ENCODE data around the gene SLC9A9. TPM values are rescaled to one million over a fixed set of nuclear protein-coding genes. Genes with fewer than 3 reads are reported as not detected.

SLC9A9 gene
- polyA plus RNA-seq, 1 donor (not counting 4 experiments of a cell fraction or from before 2014, with no cell fraction given), result 5.2 TPM

GRCh38 chr3:143237077-143237627 is 611.1 kb downstream of the SLC9A9 start:
- Histone ChIP-seq H2AFZ (ENCODE audit: control insufficient read depth, low read length) (no peak overlapping the region), H3K36me3 (ENCODE audit: control insufficient read depth in 2 of 2, extremely low read depth in 1 of 2, insufficient read depth in 2 of 2, low read length in 2 of 2) (no peaks in the 10 kb centered on the region), H3K27me3 (ENCODE audit: control insufficient read depth, extremely low read depth, insufficient read depth, low read length) (peaks cover 4% of the 10 kb centered on the region), H3K4me3 (ENCODE audit: control insufficient read depth in 2 of 3, extremely low read depth in 1 of 3, insufficient read depth in 2 of 3, low read depth in 1 of 3, low read length in 3 of 3) (no peak overlapping the region), H3K27ac (ENCODE audit: control insufficient read depth, insufficient read depth, low read length) (no peak overlapping the region), H3K4me2 (ENCODE audit: control insufficient read depth, extremely low read depth, insufficient read depth, low read depth, low read length) (no peak overlapping the region), H3K4me1 (ENCODE audit: control insufficient read depth, extremely low read depth, insufficient read depth, low read length) (no peaks in the 10 kb centered on the region), H3K79me2 (ENCODE audit: control insufficient read depth, insufficient read depth, low read length) (no peaks in the 10 kb centered on the region), H4K20me1 (ENCODE audit: control insufficient read depth, extremely low read depth, insufficient read depth, low read length) (no peaks in the 10 kb centered on the region), H3K9me1 (ENCODE audit: control insufficient read depth, extremely low read depth, insufficient read depth, low read length) (no peaks in the 10 kb centered on the region), H3K9ac (ENCODE audit: control insufficient read depth, extremely low read depth, insufficient read depth, low read length) (no peak overlapping the region), H3K9me3 (ENCODE audit: control insufficient read depth, low read depth, low read length) (no peaks in the 10 kb centered on the region)
- no peak for FAIRE-seq
- TF ChIP-seq EZH2 (IDR thresholded peaks at IDR 0.05; ENCODE audit: low read length), result no peak
- TF ChIP-seq, protein P1, sequence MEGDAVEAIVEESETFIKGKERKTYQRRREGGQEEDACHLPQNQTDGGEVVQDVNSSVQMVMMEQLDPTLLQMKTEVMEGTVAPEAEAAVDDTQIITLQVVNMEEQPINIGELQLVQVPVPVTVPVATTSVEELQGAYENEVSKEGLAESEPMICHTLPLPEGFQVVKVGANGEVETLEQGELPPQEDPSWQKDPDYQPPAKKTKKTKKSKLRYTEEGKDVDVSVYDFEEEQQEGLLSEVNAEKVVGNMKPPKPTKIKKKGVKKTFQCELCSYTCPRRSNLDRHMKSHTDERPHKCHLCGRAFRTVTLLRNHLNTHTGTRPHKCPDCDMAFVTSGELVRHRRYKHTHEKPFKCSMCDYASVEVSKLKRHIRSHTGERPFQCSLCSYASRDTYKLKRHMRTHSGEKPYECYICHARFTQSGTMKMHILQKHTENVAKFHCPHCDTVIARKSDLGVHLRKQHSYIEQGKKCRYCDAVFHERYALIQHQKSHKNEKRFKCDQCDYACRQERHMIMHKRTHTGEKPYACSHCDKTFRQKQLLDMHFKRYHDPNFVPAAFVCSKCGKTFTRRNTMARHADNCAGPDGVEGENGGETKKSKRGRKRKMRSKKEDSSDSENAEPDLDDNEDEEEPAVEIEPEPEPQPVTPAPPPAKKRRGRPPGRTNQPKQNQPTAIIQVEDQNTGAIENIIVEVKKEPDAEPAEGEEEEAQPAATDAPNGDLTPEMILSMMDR (optimal IDR thresholded peaks at IDR 0.05 in 1 of 3, IDR thresholded peaks at IDR 0.05 in 1 of 3, conservative IDR thresholded peaks at IDR 0.05 in 1 of 3; ENCODE audit: extremely low read depth in 1 of 3, insufficient read depth in 2 of 3, low read length in 3 of 3), result no peak
- DNase-seq (ENCODE audit: low read depth, low spot score), result no peak
- dilution Hi-C loops (cut with MboI; ENCODE audit: extremely low pct_ligation_motif_present, low sequenced_read_pairs), result no loop called here

DNA sequence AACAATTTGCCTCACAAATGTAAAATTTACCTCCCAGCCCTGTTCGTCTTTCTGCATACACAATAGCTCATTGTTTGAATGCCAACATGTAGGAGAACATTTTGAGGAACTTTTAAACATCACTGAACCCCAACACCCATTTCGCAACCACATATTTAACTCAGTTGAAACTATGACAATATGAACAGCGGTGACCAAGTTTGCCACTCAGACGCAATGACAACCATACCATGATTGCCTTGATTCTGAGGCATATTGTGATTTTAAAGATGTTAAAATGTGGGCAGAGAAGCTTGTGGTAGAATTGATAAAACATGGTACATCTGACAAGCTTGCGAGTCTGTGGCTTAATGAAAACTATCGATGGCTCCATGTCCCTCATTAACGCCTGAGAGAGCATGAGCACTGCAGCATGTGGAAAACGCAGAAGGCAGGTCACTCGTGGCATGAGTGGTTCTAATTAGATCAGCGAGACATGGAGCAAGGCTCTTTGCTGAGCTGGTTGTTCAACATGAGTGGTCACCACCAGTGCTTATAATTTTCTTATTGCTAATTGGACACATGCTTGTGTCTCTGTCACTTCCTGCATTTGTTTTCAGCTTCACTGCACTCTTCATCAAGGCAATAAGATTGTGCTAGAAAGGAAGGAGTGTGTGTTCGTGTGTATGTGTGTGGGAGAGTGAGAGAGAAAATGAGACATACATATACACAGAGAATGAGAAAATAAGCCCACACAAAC is 611.9 kb downstream of the SLC9A9 start:
- TF ChIP-seq EZH2 (IDR thresholded peaks at IDR 0.05; ENCODE audit: low read length), result no peak
- TF ChIP-seq, protein P1 (optimal IDR thresholded peaks at IDR 0.05 in 1 of 3, IDR thresholded peaks at IDR 0.05 in 1 of 3, conservative IDR thresholded peaks at IDR 0.05 in 1 of 3; ENCODE audit: extremely low read depth in 1 of 3, insufficient read depth in 2 of 3, low read length in 3 of 3), result no peak
- H3K27me3 ChIP-seq (ENCODE audit: control insufficient read depth, extremely low read depth, insufficient read depth, low read length), result peaks cover 4% of the 10 kb centered on the region
- dilution Hi-C loops (cut with MboI; ENCODE audit: extremely low pct_ligation_motif_present, low sequenced_read_pairs), result no loop called here
- no peak for DNase-seq (ENCODE audit: low read depth, low spot score)
- H3K9ac ChIP-seq (ENCODE audit: control insufficient read depth, extremely low read depth, insufficient read depth, low read length), result no peak overlapping the region
- H3K4me1 ChIP-seq (ENCODE audit: control insufficient read depth, extremely low read depth, insufficient read depth, low read length), result no peaks in the 10 kb centered on the region
- no peak for FAIRE-seq
- no peak overlapping the region for H3K4me3 ChIP-seq (ENCODE audit: control insufficient read depth in 2 of 3, extremely low read depth in 1 of 3, insufficient read depth in 2 of 3, low read depth in 1 of 3, low read length in 3 of 3)
- H3K9me1 ChIP-seq (ENCODE audit: control insufficient read depth, extremely low read depth, insufficient read depth, low read length), result no peaks in the 10 kb centered on the region
- no peaks in the 10 kb centered on the region for H3K79me2 ChIP-seq (ENCODE audit: control insufficient read depth, insufficient read depth, low read length)
- H3K27ac ChIP-seq (ENCODE audit: control insufficient read depth, insufficient read depth, low read length), result no peak overlapping the region
- H3K4me2 ChIP-seq (ENCODE audit: control insufficient read depth, extremely low read depth, insufficient read depth, low read depth, low read length), result no peak overlapping the region
- H2AFZ ChIP-seq (ENCODE audit: control insufficient read depth, low read length), result no peak overlapping the region
- H3K9me3 ChIP-seq (ENCODE audit: control insufficient read depth, low read depth, low read length), result no peaks in the 10 kb centered on the region
- no peaks in the 10 kb centered on the region for H4K20me1 ChIP-seq (ENCODE audit: control insufficient read depth, extremely low read depth, insufficient read depth, low read length)
- no peaks in the 10 kb centered on the region for H3K36me3 ChIP-seq (ENCODE audit: control insufficient read depth in 2 of 2, extremely low read depth in 1 of 2, insufficient read depth in 2 of 2, low read length in 2 of 2)

Data from keratinocyte (primary cell).